H1 (cell line): ENCODE data around the gene TJP2. TPM values are rescaled to one million over a fixed set of nuclear protein-coding genes. Genes with fewer than 3 reads are reported as not detected.

ENCODE experiments used
- CTCF ChIA-PET: fragments of 300-600 bp; sonication (Branson Sonifier 250); formaldehyde crosslinking; loops from one replicate; lab custom pipeline; 2021; ENCODE audit not compliant: partially characterized antibody; lab: Charles Lee
- POLR2A ChIA-PET: fragments of 300-600 bp; sonication (Branson Sonifier 250); formaldehyde crosslinking; loops from one replicate; lab custom pipeline; 2021; ENCODE audit warnings: inconsistent platforms; ENCODE audit not compliant: partially characterized antibody; lab: Charles Lee
- DNase-seq, 2 experiments: peaks; one replicate each; pipeline versions ENCODE4 v3.0.0 to v3.0.0-alpha.2; 2010 to 2022; ENCODE audit warnings: low spot score in 2 of 2, low read depth in 1 of 2, mixed read lengths in 1 of 2
- FAIRE-seq: peaks from 2 replicates; lab custom pipeline; 2011; peaks lifted over from hg19 to GRCh38; lab: Jason Lieb, UNC
- H2AFZ ChIP-seq: 2 replicates; pipeline ENCODE4 v1.8.1; 2012; ENCODE audit warnings: low read length, inconsistent platforms
- H2AK5ac ChIP-seq: 2 replicates; pipeline ENCODE4 v1.6.1; 2013; ENCODE audit warnings: low read depth, low read length
- H2BK120ac ChIP-seq: replicated peaks from 2 replicates; pipeline ENCODE3; 2013; ENCODE audit warnings: low read depth, low read length, inconsistent platforms
- H2BK12ac ChIP-seq: 2 replicates; pipeline ENCODE4 v1.6.1; 2013; ENCODE audit warnings: low read depth, low read length
- H2BK15ac ChIP-seq: 2 replicates; pipeline ENCODE4 v1.6.1; 2013; ENCODE audit warnings: low read length
- H2BK20ac ChIP-seq: 2 replicates; pipeline ENCODE4 v1.6.1; 2013; ENCODE audit warnings: low read length
- H2BK5ac ChIP-seq: 2 replicates; pipeline ENCODE4 v1.6.1; 2013; ENCODE audit warnings: low read depth, low read length
- H3K14ac ChIP-seq: 2 replicates; pipeline ENCODE4 v1.6.1; 2013; ENCODE audit warnings: inconsistent platforms; ENCODE audit not compliant: insufficient read length
- H3K18ac ChIP-seq: 2 replicates; pipeline ENCODE4 v1.6.1; 2013; ENCODE audit warnings: low read length; ENCODE audit errors: extremely low read depth
- H3K23ac ChIP-seq: 2 replicates; pipeline ENCODE4 v1.6.1; 2013; ENCODE audit warnings: inconsistent platforms; ENCODE audit not compliant: insufficient read length
- H3K23me2 ChIP-seq: 2 replicates; pipeline ENCODE4 v1.6.1; 2013; ENCODE audit warnings: low read depth, low read length
- H3K27ac ChIP-seq: 2 replicates; pipeline ENCODE4 v1.6.1; 2011; ENCODE audit warnings: low read depth, low read length, inconsistent platforms
- H3K27me3 ChIP-seq, 4 experiments: replicated peaks in 1 of 4; 1 replicate in 1 of 4; 2 replicates in 3 of 4; pipeline versions ENCODE4 v1.6.1 to v1.8.1; 2011 to 2013; ENCODE audit warnings: low read length in 3 of 4, mild to moderate bottlenecking in 3 of 4, inconsistent platforms in 2 of 4, mixed read lengths in 2 of 4, moderate library complexity in 1 of 4; ENCODE audit not compliant: control insufficient read depth in 3 of 4, insufficient read depth in 3 of 4; ENCODE audit errors: extremely low read depth in 1 of 4
- H3K36me3 ChIP-seq, 4 experiments: 2 replicates each; pipeline versions ENCODE4 v1.6.1 to v1.8.1; 2011 to 2013; ENCODE audit warnings: mild to moderate bottlenecking in 4 of 4, low read length in 3 of 4, moderate library complexity in 2 of 4, control low read depth in 1 of 4, inconsistent platforms in 1 of 4; ENCODE audit not compliant: insufficient read depth in 4 of 4, control insufficient read depth in 2 of 4
- H3K4ac ChIP-seq: replicated peaks from 2 replicates; pipeline ENCODE3; 2013; ENCODE audit warnings: low read length, low read depth, mixed read lengths, inconsistent platforms; ENCODE audit not compliant: insufficient read length
- H3K4me1 ChIP-seq, 4 experiments: replicated peaks in 1 of 4; 1 replicate in 1 of 4; 2 replicates in 3 of 4; pipeline versions ENCODE4 v1.6.1 to v1.8.1; 2011 to 2013; ENCODE audit warnings: low read length in 3 of 4, inconsistent platforms in 2 of 4, mixed read lengths in 1 of 4; ENCODE audit not compliant: insufficient read depth in 4 of 4, control insufficient read depth in 3 of 4
- H3K4me2 ChIP-seq, 2 experiments: 2 replicates each; pipeline versions ENCODE4 v1.6.1 to v1.8.1; 2011 to 2013; ENCODE audit warnings: low read depth in 2 of 2, low read length in 2 of 2, control low read depth in 1 of 2, inconsistent platforms in 1 of 2, mild to moderate bottlenecking in 1 of 2; ENCODE audit not compliant: insufficient read depth in 1 of 2
- H3K4me3 ChIP-seq, 4 experiments: fragments of 200-600, 300-600 bp in 1 of 4; sonication (generic), shearing (Covaris generic), sonication (Bioruptor Twin) in 1 of 4; 2 replicates each; pipeline versions ENCODE4 v1.5.1 to v1.8.1; 2011 to 2016; ENCODE audit warnings: low read length in 4 of 4, low read depth in 3 of 4, control low read depth in 2 of 4, inconsistent platforms in 2 of 4, mild to moderate bottlenecking in 2 of 4, mixed read lengths in 1 of 4, moderate library complexity in 1 of 4; ENCODE audit not compliant: insufficient read depth in 2 of 4; ENCODE audit errors: extremely low read depth in 1 of 4
- H3K56ac ChIP-seq: replicated peaks from 2 replicates; pipeline ENCODE3; 2013; ENCODE audit warnings: low read depth, mild to moderate bottlenecking, mixed read lengths, low read length, inconsistent platforms; ENCODE audit not compliant: insufficient read length
- H3K79me1 ChIP-seq: 2 replicates; pipeline ENCODE4 v1.6.1; 2013; ENCODE audit warnings: low read depth, low read length, control low read depth
- H3K79me2 ChIP-seq, 2 experiments: 2 replicates each; pipeline versions ENCODE4 v1.6.1 to v1.8.1; 2012 to 2013; ENCODE audit warnings: low read length in 2 of 2, mild to moderate bottlenecking in 2 of 2, inconsistent platforms in 1 of 2; ENCODE audit not compliant: insufficient read depth in 2 of 2, control insufficient read depth in 1 of 2
- H3K9ac ChIP-seq, 4 experiments: replicated peaks in 1 of 4; 1 replicate in 1 of 4; 2 replicates in 3 of 4; pipeline versions ENCODE4 v1.6.1 to v1.8.1; 2011 to 2013; ENCODE audit warnings: low read depth in 3 of 4, low read length in 3 of 4, control low read depth in 2 of 4, mild to moderate bottlenecking in 2 of 4, moderate library complexity in 2 of 4, inconsistent platforms in 1 of 4; ENCODE audit errors: extremely low read depth in 1 of 4
- H3K9me3 ChIP-seq, 2 experiments: 2 replicates each; pipeline versions ENCODE4 v1.6.1 to v1.8.1; 2012 to 2013; ENCODE audit warnings: mild to moderate bottlenecking in 2 of 2, moderate library complexity in 2 of 2, control low read depth in 1 of 2, inconsistent platforms in 1 of 2, low read depth in 1 of 2, low read length in 1 of 2, mixed read lengths in 1 of 2; ENCODE audit not compliant: insufficient read depth in 2 of 2
- H4K20me1 ChIP-seq, 2 experiments: replicated peaks in 1 of 2; 2 replicates each; pipeline versions ENCODE3 to v1.8.1; 2011 to 2013; ENCODE audit warnings: inconsistent platforms in 2 of 2, low read length in 2 of 2, mild to moderate bottlenecking in 1 of 2; ENCODE audit not compliant: insufficient read depth in 2 of 2, control insufficient read depth in 1 of 2
- H4K5ac ChIP-seq: 2 replicates; pipeline ENCODE4 v1.6.1; 2013; ENCODE audit warnings: low read length, low read depth, mixed read lengths, inconsistent platforms; ENCODE audit not compliant: insufficient read length
- H4K8ac ChIP-seq: 2 replicates; pipeline ENCODE4 v1.8.0; 2013; ENCODE audit warnings: mild to moderate bottlenecking, moderate library complexity, low read length, inconsistent platforms; ENCODE audit not compliant: insufficient read depth; ENCODE audit errors: extremely low read depth
- H4K91ac ChIP-seq: replicated peaks from 2 replicates; pipeline ENCODE3; 2013; ENCODE audit warnings: low read length, mixed read lengths, inconsistent platforms; ENCODE audit not compliant: insufficient read length
- ASH2L ChIP-seq: fragments of 200-600, 300-600 bp; sonication (generic); IDR thresholded peaks from one replicate; pipeline ENCODE4 v1.7.1; 2017; ENCODE audit warnings: low read length
- ATF2 ChIP-seq: IDR thresholded peaks from 2 replicates; pipeline ENCODE4 v1.6.1; 2012; ENCODE audit warnings: low read length, inconsistent platforms
- BRCA1 ChIP-seq: IDR thresholded peaks from 2 replicates; pipeline ENCODE4 v1.6.1; 2012; ENCODE audit warnings: low read depth, low read length, improper control_type of control experiment
- CBX5 ChIP-seq: fragments of 300-800, 300-1000 bp; sonication (generic); IDR thresholded peaks from 2 replicates; pipeline ENCODE4 v1.7.1; 2016; ENCODE audit warnings: antibody characterized with exemption, low read length, low read depth
- JUND ChIP-seq: IDR thresholded peaks from 2 replicates; pipeline ENCODE4 v1.6.1; 2011; ENCODE audit warnings: mild to moderate bottlenecking, improper control_type of control experiment, low read length
- KDM4A ChIP-seq: IDR thresholded peaks from one replicate; pipeline ENCODE4 v1.7.1; 2012; ENCODE audit warnings: low read depth, mild to moderate bottlenecking, moderate library complexity, low read length, inconsistent platforms; ENCODE audit not compliant: severe bottlenecking
- NANOG ChIP-seq: IDR thresholded peaks from 2 replicates; pipeline ENCODE4 v1.6.1; 2011; ENCODE audit warnings: low read length, low read depth, mild to moderate bottlenecking, inconsistent platforms; ENCODE audit not compliant: insufficient read depth, poor library complexity, severe bottlenecking
- POLR2AphosphoS5 ChIP-seq: IDR thresholded peaks from 2 replicates; pipeline ENCODE4 v1.6.1; 2011; ENCODE audit warnings: low read depth, low read length
- RFX5 ChIP-seq: IDR thresholded peaks from 2 replicates; pipeline ENCODE4 v1.6.1; 2011; ENCODE audit warnings: low read depth, low read length, improper control_type of control experiment, borderline replicate concordance
- TBP ChIP-seq: IDR thresholded peaks from 2 replicates; pipeline ENCODE4 v1.6.1; 2011; ENCODE audit warnings: low read depth, low read length, improper control_type of control experiment
- USF2 ChIP-seq: IDR thresholded peaks from 2 replicates; pipeline ENCODE4 v1.6.1; 2011; ENCODE audit warnings: low read length, improper control_type of control experiment
- WGBS, 2 experiments: shearing (Covaris generic) in 1 of 2; methylation state at CpG; one replicate each; pipeline versions ENCODE4 v1.1.6 to v1.1.7; 2013 to 2015; ENCODE audit warnings: low lambda C conversion rate in 2 of 2, mixed read lengths in 2 of 2, inconsistent platforms in 1 of 2, low coverage in 1 of 2, missing lambda C conversion rate in 1 of 2; ENCODE audit not compliant: insufficient replicate concordance in 2 of 2, insufficient coverage in 1 of 2, insufficient read length in 1 of 2; ENCODE audit errors: extremely low coverage in 1 of 2, missing lambda C conversion rate in 1 of 2; 5-methylcytosine and 5-hydroxymethylcytosine counted together
- polyA plus RNA-seq, 7 experiments: library from polyadenylated mRNA; depleted of rRNA in 3 of 7; stranded (reverse) in 5 of 7; unstranded in 2 of 7; fragments of >200 nt in 5 of 7; fragments of 200-250 nt in 2 of 7; gene quantifications; 1 replicate in 5 of 7; 2 replicates in 1 of 7; 4 replicates in 1 of 7; pipeline versions ENCODE4 v1.2.1 to v1.2.3, GENCODE V29; 2011 to 2013; ENCODE audit warnings: missing spikeins in 2 of 7, mixed read lengths in 2 of 7
- total RNA-seq: library from RNA; stranded (reverse); fragmentation: NEBNext Ultra II Directional; extraction: Animal tissue kit (Norgen Biotek cat#: 25700); gene quantifications from 2 replicates; pipeline ENCODE4 v1.2.1, GENCODE V29; 2021

Gene TJP2
- total and polyA plus RNA-seq, 2 of the 8 experiments (the other 6 are each of a cell fraction or from before 2014, with no cell fraction given) = 54.9 to 137 TPM

- H3K23ac ChIP-seq = no peak overlapping the region
- no peak overlapping the region for H2BK12ac ChIP-seq
- H3K23me2 ChIP-seq = no peaks in the 10 kb centered on the region
- POLR2A ChIA-PET = interaction anchor here (0.8 kb wide), 1 partner anchor 61 kb away, joined by 3 read pairs; no protein-coding TSS in a partner anchor
- no peak overlapping the region for H3K18ac ChIP-seq
- CTCF ChIA-PET = interaction anchor here (0.6 to 3.3 kb wide), 3 partner anchors 23 to 151 kb away, joined by 3 to 11 read pairs (median 3); no protein-coding TSS in a partner anchor
- no peak overlapping the region for H2BK15ac ChIP-seq
- H4K8ac ChIP-seq = no peak overlapping the region
- no peak for DNase-seq
- H3K9ac ChIP-seq = no peak overlapping the region
- peaks cover 7 to 45% (median 27%) of the 10 kb centered on the region in 4 experiments for H3K36me3 ChIP-seq
- H2BK5ac ChIP-seq = no peak overlapping the region
- H3K79me2 ChIP-seq = no peaks in the 10 kb centered on the region
- H3K4me1 ChIP-seq = no peaks in the 10 kb centered on the region
- no peaks in the 10 kb centered on the region for H4K20me1 ChIP-seq
- H3K9me3 ChIP-seq = no peaks in the 10 kb centered on the region
- H4K91ac ChIP-seq = no peak overlapping the region
- H3K14ac ChIP-seq = no peak overlapping the region
- H3K4ac ChIP-seq = no peak overlapping the region
- no peak overlapping the region for H4K5ac ChIP-seq
- no peak overlapping the region for H3K4me2 ChIP-seq
- H3K56ac ChIP-seq = no peak overlapping the region
- no peak for FAIRE-seq
- no peak overlapping the region for H3K27ac ChIP-seq
- H2AFZ ChIP-seq = no peak overlapping the region
- no peaks in the 10 kb centered on the region for H3K79me1 ChIP-seq
- H2AK5ac ChIP-seq = no peak overlapping the region
- 92% methylated on average over 2 of the region's 2 CpGs; no CpG with 5 or more reads in 1 of the 2 experiments for WGBS, 2 experiments
- no peaks in the 10 kb centered on the region for H3K27me3 ChIP-seq
- no peak overlapping the region for H3K4me3 ChIP-seq
- H2BK20ac ChIP-seq = no peak overlapping the region
- H2BK120ac ChIP-seq = no peak overlapping the region
- no peak for TF ChIP-seq ATF2
- no peak for TF ChIP-seq USF2
- TF ChIP-seq ASH2L = no peak
- no peak for TF ChIP-seq NANOG
- no peak for TF ChIP-seq POLR2AphosphoS5
- TF ChIP-seq BRCA1 = no peak
- TF ChIP-seq JUND = no peak
- no peak for TF ChIP-seq RFX5
- no peak for TF ChIP-seq KDM4A
- TF ChIP-seq TBP = no peak
- TF ChIP-seq CBX5 = no peak
Observed at GRCh38 chr9:69246629-69247028, 72.6 kb downstream of the TJP2 start.
